CD4-positive, alpha-beta T cell treated with Interleukin-17A for 1 hour (primary cell): ENCODE results near the gene UBXN11.
"Not testable (repeated sequence)": the region's sequence is repeated elsewhere in the genome, so short reads cannot be mapped to it uniquely, and the experiment has no call there.

ENCODE experiments used
- DNase-seq: peaks from one replicate; pipeline ENCODE4 v3.0.0-alpha.2; 2020

Gene UBXN11

DNA sequence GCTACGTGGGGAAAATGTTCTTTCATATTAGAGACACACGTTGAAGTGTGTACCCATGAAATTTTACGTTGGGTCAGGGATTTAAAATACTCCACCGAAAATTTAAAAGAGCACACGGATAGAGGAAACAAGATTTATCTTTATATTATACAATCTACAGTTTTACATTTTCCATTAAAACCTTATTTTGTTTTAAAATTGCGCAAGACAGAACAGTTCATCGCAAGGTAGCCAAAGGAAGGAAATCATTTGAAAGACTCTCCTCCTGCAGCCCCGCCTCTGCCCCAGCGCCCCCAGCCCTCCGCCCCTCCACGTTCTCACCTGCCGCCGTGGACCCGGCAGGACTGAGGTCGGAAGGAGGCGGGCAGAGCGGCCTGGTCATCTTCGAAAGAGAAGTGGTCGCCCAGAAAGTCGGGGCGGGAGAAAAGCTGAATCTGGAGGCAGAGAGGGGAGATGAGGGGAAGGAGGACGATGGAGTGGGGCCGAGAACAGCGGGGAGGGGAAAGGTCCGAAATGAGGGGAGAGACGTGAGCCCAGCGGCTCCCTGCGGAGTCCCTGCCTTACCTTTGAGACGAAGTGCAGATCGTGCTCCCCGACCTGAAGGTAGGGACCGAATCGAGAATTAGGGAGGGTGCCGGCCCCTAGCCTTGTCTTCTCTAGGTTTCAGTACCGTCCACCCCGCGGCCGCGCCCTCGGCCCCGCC is 29.5 kb upstream of the UBXN11 start:
- DNase-seq: peak; percentile 40

DNA sequence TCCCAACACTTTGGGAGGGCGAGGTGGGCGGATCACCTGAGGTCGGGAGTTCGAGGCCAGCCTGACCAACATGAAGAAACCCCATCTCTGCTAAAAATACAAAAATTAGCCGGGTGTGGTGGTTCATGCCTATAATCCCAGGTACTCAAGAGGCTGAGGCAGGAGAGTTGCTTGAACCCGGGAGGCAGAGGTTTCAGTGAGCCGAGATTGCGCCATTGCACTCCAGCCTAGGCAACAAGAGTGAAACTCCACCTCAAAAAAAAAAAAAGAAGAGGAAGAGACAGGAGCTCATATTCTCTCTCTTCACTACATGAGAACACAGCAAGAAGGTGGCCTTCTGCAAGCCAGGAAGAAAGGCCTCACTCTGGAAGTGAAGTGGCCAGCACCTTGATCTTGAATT is 26.9 kb upstream of the UBXN11 start:
- not testable (repeated sequence) for DNase-seq

DNA sequence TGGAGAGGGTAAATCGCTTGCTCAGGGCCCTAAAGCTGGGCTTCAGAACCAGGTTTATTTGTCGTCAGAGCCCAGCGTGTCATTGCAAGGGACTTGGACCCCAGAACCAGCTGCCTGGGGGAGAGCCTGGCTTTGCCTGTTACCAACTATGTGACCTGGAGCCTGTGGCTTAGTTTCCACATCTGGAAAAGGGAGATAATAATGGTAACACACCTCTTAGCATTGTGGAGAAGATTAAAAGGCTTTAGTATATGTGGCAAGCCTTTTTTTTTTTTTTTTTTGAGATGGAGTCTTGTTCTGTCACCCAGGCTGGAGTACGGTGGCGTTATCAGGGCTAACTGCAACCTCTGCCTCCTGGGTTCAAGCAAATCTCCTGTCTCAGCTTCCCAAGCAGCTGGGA is 23.8 kb upstream of the UBXN11 start:
- DNase-seq: no peak

DNA sequence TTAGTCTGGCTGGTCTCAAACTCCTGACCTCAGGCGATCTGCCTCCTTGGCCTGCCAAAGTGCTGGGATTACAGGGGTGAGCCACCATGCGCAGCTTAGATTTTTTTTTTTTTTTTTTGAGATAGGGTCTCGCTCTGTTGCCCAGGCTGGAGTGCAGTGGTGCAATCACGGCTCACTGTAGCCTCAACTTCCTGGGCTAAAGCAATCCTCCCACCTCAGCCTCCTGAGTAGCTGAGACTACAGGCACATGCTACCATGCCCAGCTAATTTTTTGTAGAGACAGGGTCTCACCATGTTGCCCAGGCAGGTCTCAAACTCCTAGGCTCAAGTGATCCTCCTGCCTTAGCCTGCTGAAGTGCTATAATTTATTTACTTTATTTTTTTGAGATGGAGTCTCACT is 22.9 kb upstream of the UBXN11 start:
- DNase-seq: not testable (repeated sequence)

DNA sequence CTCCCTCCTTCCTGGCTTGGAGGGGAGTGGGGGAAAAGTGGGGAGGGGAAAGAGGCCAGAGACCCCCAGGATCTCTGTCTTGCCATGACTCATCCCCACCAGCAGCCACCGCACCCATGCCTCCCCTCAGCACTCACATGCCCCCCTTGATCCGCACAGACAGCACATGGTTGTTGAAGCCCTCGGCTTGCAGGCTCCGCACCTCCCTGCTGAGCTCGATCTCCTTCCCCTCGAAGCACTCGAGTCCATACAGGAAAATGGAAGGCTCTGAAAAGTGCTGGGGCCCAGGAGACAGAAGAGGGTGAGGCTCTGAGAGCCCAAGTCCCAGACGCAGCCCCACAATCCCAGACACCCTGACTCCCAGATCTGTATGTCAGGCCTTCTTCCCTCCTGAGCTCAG is 22.2 kb upstream of the UBXN11 start:
- DNase-seq: no peak

DNA sequence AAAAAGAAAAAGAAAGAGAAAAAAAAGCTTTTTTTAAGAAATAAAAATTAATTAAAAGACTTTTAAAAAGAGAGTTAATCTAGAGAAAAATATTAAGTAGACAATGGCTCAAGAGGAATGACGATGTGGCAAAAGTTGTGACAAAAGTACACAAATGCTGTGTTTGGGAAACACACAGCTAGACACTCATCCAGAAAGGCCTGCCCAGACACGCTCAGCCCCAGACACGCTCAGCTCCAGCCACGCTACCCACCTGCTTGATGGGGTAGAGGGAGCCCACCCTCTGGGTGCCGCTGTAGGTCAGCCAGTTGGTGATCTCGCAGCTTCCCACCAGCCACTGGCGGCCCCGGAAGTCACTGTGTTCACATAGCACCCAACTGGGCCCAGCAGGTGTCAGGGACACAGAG is 21.5 kb upstream of the UBXN11 start:
- no peak for DNase-seq

DNA sequence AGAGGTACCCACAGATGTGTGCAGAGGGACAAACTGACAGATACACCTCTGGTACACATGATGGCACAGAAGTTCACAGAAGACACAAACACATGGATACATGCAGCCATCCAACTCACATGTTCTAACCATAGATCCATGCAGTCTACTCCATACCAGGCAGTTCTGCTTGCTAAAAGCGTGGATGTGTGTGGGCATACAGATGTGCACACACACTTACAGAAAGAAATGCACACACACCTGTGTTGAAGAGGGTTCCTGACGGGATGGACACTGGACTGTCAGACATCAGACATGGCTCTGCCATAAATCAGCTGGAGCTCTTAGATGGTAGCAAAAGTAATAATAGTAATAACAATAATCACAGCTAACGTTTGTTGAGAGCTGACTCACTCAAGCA is 18.1 kb upstream of the UBXN11 start:
- DNase-seq: no peak

DNA sequence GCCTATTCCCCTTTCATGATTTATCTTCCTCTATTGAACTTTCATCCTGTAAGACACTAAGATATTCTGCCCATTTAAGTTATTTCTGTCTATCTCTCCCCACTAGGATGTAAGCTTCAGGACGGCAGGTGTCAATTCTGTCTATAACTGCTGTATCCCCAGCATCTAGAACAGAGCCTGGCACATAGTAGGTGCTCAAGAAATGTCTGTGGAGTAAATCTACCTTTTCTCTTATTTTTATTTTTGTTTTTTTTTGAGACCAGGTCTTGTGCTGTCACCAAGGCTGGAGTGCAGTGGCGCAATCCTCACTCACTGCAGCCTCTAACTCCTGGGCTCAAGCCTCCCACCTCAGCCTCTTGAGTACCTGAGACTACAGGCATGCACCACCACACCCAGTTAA is 16.9 kb upstream of the UBXN11 start:
- no peak for DNase-seq

DNA sequence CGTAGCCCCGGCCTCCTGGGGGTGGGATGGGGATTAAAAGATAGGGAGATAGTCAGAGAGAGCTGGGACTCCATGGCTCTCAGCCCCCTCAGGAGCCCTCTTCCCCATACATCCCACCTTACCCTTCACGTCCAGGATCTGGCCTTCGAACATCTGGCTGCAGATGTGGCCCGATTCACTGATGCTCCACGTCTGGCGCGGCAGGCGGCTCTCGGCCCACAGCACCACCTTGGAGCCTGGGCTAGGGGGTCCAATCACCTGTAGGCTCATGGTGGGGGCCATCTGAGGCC is 15.6 kb upstream of the UBXN11 start:
- no peak for DNase-seq

DNA sequence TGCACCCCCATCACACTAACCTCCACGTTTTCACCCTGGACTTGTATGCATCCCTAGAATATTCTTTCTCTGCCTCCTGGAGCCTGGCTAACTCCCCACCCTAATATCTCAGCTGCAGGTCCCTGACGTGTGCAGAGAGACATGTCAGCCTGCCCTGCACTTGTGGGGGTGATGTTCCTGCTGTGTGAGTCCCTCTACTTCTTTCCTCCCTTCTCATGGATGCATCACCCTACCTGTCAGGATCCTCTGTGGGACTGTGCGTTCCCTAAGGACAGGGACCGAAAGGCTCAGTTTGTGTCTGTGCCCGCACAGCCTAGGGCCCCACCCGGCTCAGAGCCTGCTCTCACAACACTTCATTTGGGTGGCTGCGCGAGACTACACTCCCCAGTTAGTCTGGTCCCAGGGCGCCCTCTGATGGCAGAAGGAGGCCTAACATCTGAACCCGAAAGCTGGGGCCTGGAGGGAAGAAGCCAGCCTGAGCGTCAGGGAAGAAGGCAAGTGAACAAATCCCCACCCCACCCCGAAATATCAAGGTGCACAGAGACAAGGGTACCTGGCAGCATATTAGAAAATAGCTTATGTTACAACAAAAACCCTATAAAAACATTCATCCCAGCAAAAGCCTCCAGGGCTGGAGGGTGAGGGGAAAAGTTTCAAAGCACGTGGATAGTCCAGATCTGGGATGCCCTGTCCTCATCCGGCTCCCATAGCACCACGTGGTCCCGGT is 15.0 kb upstream of the UBXN11 start:
- peak; percentile 94 for DNase-seq

DNA sequence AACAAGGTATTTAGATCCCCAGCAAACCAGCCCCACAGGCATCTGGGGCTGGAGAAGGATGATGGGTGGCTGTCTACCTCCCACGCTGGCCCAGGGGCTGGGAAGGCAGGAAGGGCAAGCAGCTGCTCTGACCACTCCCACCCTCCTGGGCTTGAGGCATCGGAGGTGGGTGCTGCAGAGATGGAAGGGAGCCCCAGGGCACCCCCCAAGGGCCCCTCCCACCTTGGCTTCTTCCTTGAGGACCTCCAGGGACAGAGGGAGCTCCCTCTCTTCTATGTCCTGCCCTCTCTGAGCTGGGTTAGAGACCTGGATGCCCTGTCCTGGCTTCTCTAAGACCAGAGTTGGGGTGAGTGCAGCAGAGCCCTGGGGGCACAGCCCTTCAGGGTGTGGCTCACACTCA is 14.5 kb upstream of the UBXN11 start:
- no peak for DNase-seq

DNA sequence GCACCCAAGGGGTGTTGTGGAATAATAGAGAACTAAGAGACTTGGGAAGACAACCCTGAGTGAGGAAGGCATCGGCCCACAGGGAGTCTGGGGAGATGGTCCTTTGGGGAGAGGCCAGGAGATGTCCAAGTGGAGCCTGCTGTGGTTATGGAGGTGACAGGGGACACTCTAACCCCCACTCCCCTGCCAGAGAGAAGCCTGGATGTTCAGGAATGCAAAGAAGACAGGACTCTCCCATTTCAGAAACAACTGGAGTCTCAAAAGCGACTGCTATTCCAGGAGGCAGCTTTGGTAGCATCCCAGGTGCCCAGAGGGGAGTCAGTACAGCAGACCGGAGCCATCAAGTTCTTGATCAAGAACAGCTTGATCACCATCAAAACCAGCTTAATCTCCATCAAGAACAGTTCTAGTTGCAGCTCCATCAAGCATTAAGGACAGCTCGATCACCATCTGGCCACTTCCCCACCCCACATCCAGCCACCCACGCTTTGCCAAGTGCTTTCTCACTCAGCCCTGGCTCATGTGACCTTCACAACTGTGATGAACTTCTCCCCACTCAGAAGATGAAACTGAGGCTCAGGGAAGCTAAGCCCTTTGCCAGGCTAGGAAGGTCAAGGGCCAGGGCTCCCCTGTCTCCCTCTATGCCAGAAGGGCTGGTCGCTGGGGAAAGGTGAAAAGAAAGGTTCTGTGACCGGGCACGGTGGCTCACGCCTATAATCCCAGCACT is 12.1 kb upstream of the UBXN11 start:
- no peak for DNase-seq

DNA sequence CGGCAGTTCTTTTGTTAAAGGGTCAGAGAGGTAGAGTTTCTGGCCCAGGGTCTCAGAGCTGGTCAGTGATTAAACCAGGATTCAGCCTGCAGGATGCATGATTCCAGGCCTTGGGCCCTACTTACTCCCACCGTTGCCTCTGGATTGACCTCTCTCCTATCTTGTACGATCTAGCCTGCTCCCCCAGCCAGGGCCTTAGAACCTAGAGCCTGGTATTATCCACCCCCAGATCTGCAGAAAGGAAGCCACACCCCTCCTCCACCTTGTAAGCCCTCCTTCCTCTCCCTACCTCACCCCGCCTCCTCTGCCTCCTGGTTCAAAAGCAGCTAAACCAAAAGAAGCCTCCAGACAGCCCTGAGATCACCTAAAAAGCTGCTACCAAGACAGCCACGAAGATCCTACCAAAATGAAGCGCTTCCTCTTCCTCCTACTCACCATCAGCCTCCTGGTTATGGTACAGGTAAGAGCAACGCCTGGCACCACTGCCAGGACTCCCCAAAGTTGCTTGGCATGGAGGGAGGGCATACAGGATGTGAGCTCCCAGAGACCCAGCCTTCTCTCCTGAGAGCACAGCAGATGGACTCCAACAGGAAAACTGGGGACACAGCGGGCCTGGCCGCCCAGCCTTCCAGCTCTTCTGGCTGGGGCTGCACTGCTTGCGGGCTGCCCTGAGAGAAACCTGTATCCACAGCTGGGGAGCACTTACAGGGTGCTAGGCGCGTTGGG is 11.3 kb upstream of the UBXN11 start, which contains the start of gene CD52:
Gene CD52 (plus strand): TSS at position 347 of the 726 bp plus-strand sequence. CDS start 60 bp downstream, at position 407.
- peak; percentile 85 for DNase-seq

DNA sequence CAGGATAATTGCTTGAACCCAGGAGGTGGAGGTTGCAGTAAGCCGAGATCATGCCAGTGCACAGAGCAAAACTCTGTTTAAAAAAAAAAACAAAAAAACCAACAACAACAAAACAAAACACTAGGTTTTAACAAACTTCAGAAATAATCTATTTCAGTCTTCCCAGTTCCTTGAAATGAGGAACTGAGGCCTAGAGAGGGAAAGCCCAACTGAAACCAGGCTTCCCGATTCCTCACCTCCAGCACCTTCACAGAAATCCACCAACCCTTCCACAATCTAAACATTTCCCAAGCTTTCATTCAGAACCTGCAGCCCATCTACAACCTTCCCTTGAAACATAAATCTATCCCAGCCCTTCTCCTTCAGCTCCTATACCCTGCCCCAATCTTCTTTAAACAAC is 10.7 kb upstream of the UBXN11 start:
- DNase-seq: no peak

DNA sequence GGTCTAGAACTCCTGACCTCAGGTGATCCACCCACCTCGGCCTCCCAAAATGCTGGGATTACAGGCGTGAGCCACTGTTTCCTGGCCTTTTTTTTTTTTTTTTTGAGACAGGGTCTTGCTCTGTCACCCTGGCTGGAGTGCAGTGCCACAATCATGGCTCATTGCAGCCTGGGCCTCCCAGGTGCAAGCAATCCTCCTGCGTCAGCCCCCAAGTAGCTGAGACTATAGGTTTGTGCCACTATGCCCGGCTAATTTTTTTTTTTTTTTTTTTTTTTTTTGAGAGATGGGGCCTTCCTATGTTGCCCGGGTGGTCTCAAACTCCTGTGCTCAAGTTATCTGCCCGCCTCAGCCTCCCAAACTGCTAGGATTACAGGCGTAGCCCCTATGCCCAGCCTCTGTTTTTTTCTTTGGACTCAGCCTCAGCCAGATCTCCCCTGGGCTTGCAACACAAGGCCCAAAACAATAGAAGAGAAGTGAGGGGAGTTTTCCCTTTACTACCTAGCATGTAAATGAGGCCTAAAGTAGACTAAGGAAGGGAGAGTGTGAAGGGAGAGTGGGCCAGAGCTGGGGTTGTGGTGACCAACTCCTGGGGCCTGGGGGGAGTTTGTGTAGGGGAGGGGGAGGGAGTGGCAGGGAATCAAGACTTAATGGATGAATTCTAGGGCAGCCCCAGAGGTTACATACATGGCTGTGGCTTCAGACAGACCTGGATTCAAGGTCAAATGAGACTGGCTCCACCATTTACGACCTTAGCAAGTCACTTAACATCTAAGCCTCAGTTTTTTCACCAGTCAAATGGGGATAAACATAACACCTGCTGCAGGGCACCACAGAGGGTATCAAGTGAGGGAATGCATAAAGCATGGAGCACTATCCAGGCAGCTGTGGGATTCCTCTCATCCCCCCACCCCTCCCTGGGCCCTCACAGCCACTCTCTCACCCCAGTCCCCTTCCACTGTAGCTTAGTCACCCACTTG is 9.7 kb upstream of the UBXN11 start:
- no peak for DNase-seq

DNA sequence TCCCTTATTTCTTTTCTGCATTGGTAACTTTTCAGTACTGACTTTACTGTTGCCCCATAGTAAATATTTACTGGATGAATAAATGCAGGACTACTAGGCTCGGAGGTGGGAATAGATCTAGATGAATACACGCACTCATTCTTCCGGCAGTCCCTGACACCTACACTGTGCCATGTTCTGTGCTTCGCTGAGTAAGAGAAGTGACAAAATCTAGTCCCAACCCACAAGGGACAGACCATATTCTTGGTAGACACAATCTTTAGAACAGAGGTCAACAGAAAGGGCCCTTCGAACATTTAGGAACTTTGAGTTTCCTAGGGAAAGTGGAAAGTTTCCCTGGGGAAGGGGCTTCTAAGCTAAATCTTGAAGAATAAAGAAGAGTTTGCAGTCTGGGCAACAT is 8.1 kb upstream of the UBXN11 start:
- DNase-seq: no peak

DNA sequence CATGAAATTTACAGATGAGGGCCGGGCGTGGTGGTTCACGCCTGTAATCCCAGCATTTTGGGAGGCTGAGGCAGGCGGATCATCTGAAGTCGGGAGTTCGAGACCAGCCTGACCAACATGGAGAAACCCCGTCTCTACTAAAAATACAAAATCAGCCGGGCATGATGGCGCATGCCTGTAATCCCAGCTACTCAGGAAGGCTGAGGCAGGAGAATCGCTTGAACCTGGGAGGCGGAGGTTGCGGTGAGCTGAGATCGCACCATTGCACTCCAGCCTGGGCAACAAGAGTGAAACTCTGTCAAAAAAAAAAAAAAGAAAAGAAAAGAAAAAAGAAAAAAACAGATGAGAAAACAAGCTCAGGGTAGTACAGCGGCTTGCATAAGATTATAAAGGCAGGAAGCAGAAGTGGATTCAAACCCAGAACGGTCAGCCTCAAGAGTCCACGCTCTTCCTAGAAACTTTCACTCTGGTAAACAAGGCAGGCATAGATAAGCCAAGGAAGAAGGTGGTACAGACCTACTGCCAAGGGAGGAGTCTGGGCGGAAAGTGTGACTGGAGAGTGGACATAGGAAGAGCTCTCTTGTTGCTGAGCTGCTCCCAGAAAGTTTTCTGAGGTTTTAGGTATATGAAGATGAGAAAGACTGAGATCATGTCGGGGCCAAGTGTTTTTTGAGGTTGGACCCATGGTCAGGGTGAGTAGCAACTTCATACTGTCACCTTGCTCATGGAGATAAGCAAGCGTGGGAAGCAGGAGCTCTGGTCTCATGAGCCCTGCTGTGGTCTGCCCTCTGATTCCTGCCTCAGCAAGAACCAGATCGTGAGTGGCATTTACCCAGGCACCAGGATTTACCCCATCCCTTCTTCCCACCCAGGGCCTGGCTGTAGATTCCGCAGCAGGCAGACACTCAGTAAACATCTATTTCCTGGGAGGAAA is 1.8 kb upstream of the UBXN11 start:
- DNase-seq: not testable (repeated sequence)

DNA sequence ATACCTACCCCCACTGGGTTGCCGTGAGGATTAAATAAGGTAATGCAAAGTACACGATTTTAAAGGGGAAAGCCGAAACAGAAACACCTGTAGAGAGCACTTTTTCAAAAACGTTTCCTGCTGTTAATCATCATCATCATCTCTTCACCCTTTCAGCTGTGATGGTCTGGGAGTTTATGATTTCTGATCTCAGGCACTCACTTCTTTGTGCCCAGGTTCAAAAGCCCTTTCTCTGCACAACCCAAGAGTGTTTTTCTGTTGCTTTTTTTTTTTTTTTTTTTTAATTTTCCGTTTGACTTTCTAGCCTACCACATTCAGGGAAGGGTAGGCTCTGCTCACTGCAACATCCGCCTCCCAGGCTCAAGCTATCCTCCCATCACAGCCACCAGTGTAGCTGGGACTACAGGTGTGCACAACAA is 936 bp upstream of the UBXN11 start:
- peak; percentile 59 for DNase-seq

DNA sequence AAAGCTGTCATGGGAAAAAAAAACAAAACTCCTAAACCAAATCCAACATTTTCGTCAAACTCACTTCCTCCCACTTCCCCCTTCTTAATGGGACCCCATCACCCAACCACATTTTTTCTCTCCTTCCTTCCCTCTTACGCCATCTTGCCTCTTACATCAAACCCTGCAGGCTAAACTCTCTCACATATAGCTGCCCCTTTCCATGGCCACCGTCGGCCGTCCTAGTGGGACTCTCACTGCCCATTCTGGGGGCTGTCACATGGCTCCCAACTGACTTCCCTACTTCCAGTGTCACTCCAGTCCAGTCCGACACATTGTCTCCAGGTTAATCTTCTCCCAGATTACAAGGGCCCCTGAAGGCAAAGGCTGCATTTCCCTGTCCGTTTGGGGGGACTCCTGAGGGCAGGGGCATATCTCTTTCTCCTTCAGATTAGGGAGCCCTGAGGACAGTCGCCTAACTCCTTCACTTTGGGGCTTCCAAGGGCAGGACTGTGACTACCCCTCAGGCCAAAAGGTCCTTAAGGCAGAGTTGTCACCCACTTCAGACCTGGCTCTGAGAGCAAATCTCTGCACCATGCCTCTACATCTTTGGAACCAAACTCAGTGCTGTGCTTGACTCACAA is 658 bp downstream of the UBXN11 start:
- DNase-seq: no peak

DNA sequence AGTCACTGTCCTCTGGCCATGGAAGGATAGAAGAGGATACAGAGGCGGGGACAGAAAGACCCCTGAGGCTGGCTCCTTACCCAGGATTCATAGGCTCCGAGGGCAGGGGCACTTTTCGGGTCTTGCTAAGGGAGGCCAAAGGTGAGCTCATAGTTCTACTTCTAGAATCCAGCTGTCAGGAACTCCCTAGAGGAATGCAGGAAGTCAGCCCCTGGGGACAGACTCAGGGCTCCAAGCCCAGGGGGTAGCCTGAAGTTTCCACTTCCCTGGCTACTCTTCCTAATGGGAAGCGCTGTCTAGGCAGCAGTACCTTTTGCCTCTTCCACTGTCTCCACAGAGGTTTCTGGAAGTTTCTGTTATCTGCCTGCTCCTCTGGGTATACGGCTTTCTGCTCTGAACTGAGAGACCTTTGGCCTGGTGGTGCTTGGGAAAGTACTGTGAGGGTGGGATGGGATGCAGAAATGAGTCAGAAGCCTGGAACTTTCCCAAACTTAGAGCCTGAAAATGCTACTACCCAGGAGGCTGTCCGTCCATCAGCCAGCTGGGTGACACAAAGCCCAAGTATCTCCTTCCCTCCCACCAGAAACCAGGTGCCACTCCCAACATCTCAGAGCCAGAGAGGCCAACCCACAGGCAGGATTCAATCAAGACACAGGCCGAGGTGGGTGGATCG is 3.6 kb downstream of the UBXN11 start:
- DNase-seq: no peak
